AG04450 (cell line): ENCODE measurements around the gene KCNJ5. TPM values are rescaled to one million over a fixed set of nuclear protein-coding genes. Genes with fewer than 3 reads are reported as not detected.

Source experiments
- CTCF ChIA-PET: fragments of 300-600, 350-600 bp; formaldehyde crosslinking; extraction: SDS; loops from one replicate; lab custom pipeline; 2022; ENCODE audit warnings: antibody characterized with exemption, inconsistent platforms; lab: Charles Lee
- POLR2A ChIA-PET: fragments of 350-600 bp; formaldehyde crosslinking; extraction: SDS; loops from one replicate; lab custom pipeline; 2021; ENCODE audit warnings: antibody characterized with exemption, inconsistent platforms; lab: Yijun Ruan, JAX
- DNase-seq: peaks from one replicate; pipeline ENCODE4 v3.0.0-alpha.2; 2011; ENCODE audit warnings: low read depth, low spot score
- H3K27ac ChIP-seq: one replicate; pipeline ENCODE4 v1.5.1; 2012; ENCODE audit warnings: low read depth, low read length, control low read depth
- H3K27me3 ChIP-seq: one replicate; pipeline ENCODE4 v1.6.0; 2012; ENCODE audit warnings: low read length; ENCODE audit not compliant: control insufficient read depth, insufficient read depth
- H3K4me3 ChIP-seq: 2 replicates; pipeline ENCODE4 v1.5.1; 2011; ENCODE audit warnings: mild to moderate bottlenecking, low read depth, low read length, control low read depth
- H3K9me3 ChIP-seq: 2 replicates; pipeline ENCODE4 v1.5.1; 2012; ENCODE audit warnings: low read length; ENCODE audit not compliant: control insufficient read depth, insufficient read depth
- CTCF ChIP-seq: IDR thresholded peaks from 2 replicates; pipeline ENCODE4 v1.5.1; 2011; ENCODE audit warnings: low read depth, low read length, control low read depth, inconsistent platforms
- polyA plus RNA-seq: library from polyadenylated mRNA; depleted of rRNA; stranded (reverse); fragments of >200 nt; gene quantifications from 2 replicates; pipeline ENCODE4 v1.2.3, GENCODE V29; 2011

KCNJ5 gene
- polyA plus RNA-seq, 1 experiment: not detected

- Histone ChIP-seq H3K27ac (no peak overlapping the region), H3K4me3 (no peak overlapping the region), H3K27me3 (peaks cover 2% of the 10 kb centered on the region), H3K9me3 (peaks cover 8% of the 10 kb centered on the region; the same call in 1 of the 2 replicates)
- no peak for TF ChIP-seq CTCF
- POLR2A ChIA-PET: no interaction called here
- DNase-seq: no peak
- CTCF ChIA-PET: interaction anchor here (0.5 to 4.3 kb wide), 7 partner anchors 15 to 337 kb away, joined by 3 to 36 read pairs (median 4); no protein-coding TSS in a partner anchor
Measured at GRCh38 chr11:128907585-128907984, 16.4 kb downstream of the KCNJ5 start.

GRCh38 chr11:128908391-128909246 lies 17.5 kb downstream of the KCNJ5 start:
- Histone ChIP-seq H3K27me3 (peaks cover 9% of the 10 kb centered on the region), H3K4me3 (no peak overlapping the region), H3K27ac (peak overlapping the region; percentile 31), H3K9me3 (peaks cover 8% of the 10 kb centered on the region; the same call in 1 of the 2 replicates)
- peak; percentile 26 for DNase-seq
- TF ChIP-seq CTCF: no peak
- CTCF ChIA-PET: interaction anchor here (0.6 to 3.7 kb wide), 5 partner anchors 13 to 48 kb away, joined by 3 to 36 read pairs (median 4); no protein-coding TSS in a partner anchor
- POLR2A ChIA-PET: no interaction called here

GRCh38 chr11:128909438-128910125 lies 18.4 kb downstream of the KCNJ5 start:
- ChIA-PET CTCF (interaction anchor here (1.7 to 2.3 kb wide), 2 partner anchors 24 to 46 kb away, joined by 12 read pairs; no protein-coding TSS in a partner anchor), POLR2A (no interaction called here)
- peaks cover 14% of the 10 kb centered on the region for H3K27me3 ChIP-seq
- TF ChIP-seq CTCF: no peak
- peaks cover 8% of the 10 kb centered on the region; the same call in 1 of the 2 replicates for H3K9me3 ChIP-seq
- H3K27ac ChIP-seq: no peak overlapping the region
- DNase-seq: no peak
- H3K4me3 ChIP-seq: no peak overlapping the region

- peaks cover 8% of the 10 kb centered on the region; the same call in 1 of the 2 replicates for H3K9me3 ChIP-seq
- ChIA-PET POLR2A (no interaction called here), CTCF (interaction anchor here (1.7 to 2.3 kb wide), 2 partner anchors 25 to 45 kb away, joined by 12 read pairs; no protein-coding TSS in a partner anchor)
- peak; percentile 18 for DNase-seq
- no peak overlapping the region for H3K4me3 ChIP-seq
- TF ChIP-seq CTCF: no peak
- peaks cover 14% of the 10 kb centered on the region for H3K27me3 ChIP-seq
- H3K27ac ChIP-seq: no peak overlapping the region
Measured at GRCh38 chr11:128910576-128910975, 19.4 kb downstream of the KCNJ5 start.
